PC-9 (cell line): Measurements from ENCODE around the gene PLS3. TPM values are rescaled to one million over a fixed set of nuclear protein-coding genes. Genes with fewer than 3 reads are reported as not detected.

Experiments used
- BruUV-seq: library from RNA; stranded (reverse); fragments of 400-500 nt; replicated peaks from 2 replicates; lab custom pipeline; 2021; lab: Mats Ljungman, UMichigan
- CTCF ChIA-PET: fragments of 300-600 bp; sonication (Branson Sonifier 250); formaldehyde crosslinking; loops from one replicate; lab custom pipeline; 2022; ENCODE audit warnings: antibody characterized with exemption; lab: Charles Lee
- POLR2A ChIA-PET: fragments of 300-600 bp; sonication (Branson Sonifier 250); formaldehyde crosslinking; loops from one replicate; lab custom pipeline; 2022; ENCODE audit warnings: antibody characterized with exemption; ENCODE audit not compliant: unreplicated experiment; lab: Charles Lee
- DNase-seq, 2 experiments: peaks; one replicate each; pipeline versions ENCODE4 v3.0.0 to v3.0.0-alpha.2; 2015 to 2022; ENCODE audit warnings: mixed read lengths in 1 of 2
- H2AFZ ChIP-seq: fragments of 200-600 bp; sonication (generic); 2 replicates; pipeline ENCODE4 v1.8.1; 2017; ENCODE audit warnings: antibody characterized with exemption
- H3F3A ChIP-seq: fragments of 200-600 bp; sonication (generic); 2 replicates; pipeline ENCODE4 v1.8.1; 2017; ENCODE audit warnings: antibody characterized with exemption, mild to moderate bottlenecking, low read depth; ENCODE audit not compliant: insufficient read depth
- H3K27ac ChIP-seq: fragments of 200-600 bp; sonication (generic); 2 replicates; pipeline ENCODE4 v1.6.1; 2016; ENCODE audit warnings: mixed run types
- H3K27me3 ChIP-seq: fragments of 200-600 bp; sonication (generic); 2 replicates; pipeline ENCODE4 v1.6.1; 2016; ENCODE audit warnings: low read depth, mixed run types; ENCODE audit not compliant: insufficient read depth
- H3K36me3 ChIP-seq: fragments of 200-600 bp; sonication (generic); 2 replicates; pipeline ENCODE4 v1.6.1; 2016; ENCODE audit warnings: low read depth, mixed run types
- H3K4me1 ChIP-seq: fragments of 200-600 bp; sonication (generic); replicated peaks from 2 replicates; pipeline ENCODE4 v1.6.1; 2016; ENCODE audit warnings: mixed run types; ENCODE audit not compliant: insufficient read depth
- H3K4me2 ChIP-seq: fragments of 200-600 bp; sonication (generic); 2 replicates; pipeline ENCODE4 v1.6.1; 2017; ENCODE audit warnings: mixed run types
- H3K4me3 ChIP-seq: fragments of 200-600 bp; sonication (generic); 2 replicates; pipeline ENCODE4 v1.6.1; 2016; ENCODE audit warnings: mixed run types
- H3K79me2 ChIP-seq: fragments of 200-600 bp; sonication (generic); 2 replicates; pipeline ENCODE4 v1.6.1; 2017; ENCODE audit warnings: low read depth, mixed run types
- H3K9me2 ChIP-seq: fragments of 200-600 bp; sonication (generic); 2 replicates; pipeline ENCODE4 v1.8.1; 2017; ENCODE audit warnings: mild to moderate bottlenecking; ENCODE audit not compliant: insufficient read depth
- H3K9me3 ChIP-seq: fragments of 200-600 bp; sonication (generic); 2 replicates; pipeline ENCODE4 v1.8.1; 2016; ENCODE audit warnings: low read depth; ENCODE audit not compliant: insufficient read depth
- H4K20me1 ChIP-seq: fragments of 200-600 bp; sonication (generic); 2 replicates; pipeline ENCODE4 v1.8.1; 2017; ENCODE audit not compliant: insufficient read depth
- CTCF ChIP-seq: fragments of 200-600 bp; sonication (generic); conservative IDR thresholded peaks from 2 replicates; pipeline ENCODE4 v1.6.1; 2017; ENCODE audit warnings: mixed run types, antibody characterized with exemption, mild to moderate bottlenecking, moderate library complexity
- EZH2 ChIP-seq: fragments of 200-600 bp; sonication (generic); IDR thresholded peaks from 2 replicates; pipeline ENCODE4 v1.8.0; 2017; ENCODE audit warnings: antibody characterized with exemption, low read depth
- intact Hi-C: fragments of 100-400 bp; cut with micrococcal nuclease; formaldehyde crosslinking; loops from one replicate; pipeline ENCODE4 v1.10.0; 2022; ENCODE audit not compliant: unreplicated experiment
- total RNA-seq: library from RNA; stranded (reverse); gene quantifications from 2 replicates; pipeline ENCODE4 v1.2.3, GENCODE V29; 2021

Gene PLS3
- total RNA-seq, 1 experiment from 2014 or later = 257 TPM

DNA sequence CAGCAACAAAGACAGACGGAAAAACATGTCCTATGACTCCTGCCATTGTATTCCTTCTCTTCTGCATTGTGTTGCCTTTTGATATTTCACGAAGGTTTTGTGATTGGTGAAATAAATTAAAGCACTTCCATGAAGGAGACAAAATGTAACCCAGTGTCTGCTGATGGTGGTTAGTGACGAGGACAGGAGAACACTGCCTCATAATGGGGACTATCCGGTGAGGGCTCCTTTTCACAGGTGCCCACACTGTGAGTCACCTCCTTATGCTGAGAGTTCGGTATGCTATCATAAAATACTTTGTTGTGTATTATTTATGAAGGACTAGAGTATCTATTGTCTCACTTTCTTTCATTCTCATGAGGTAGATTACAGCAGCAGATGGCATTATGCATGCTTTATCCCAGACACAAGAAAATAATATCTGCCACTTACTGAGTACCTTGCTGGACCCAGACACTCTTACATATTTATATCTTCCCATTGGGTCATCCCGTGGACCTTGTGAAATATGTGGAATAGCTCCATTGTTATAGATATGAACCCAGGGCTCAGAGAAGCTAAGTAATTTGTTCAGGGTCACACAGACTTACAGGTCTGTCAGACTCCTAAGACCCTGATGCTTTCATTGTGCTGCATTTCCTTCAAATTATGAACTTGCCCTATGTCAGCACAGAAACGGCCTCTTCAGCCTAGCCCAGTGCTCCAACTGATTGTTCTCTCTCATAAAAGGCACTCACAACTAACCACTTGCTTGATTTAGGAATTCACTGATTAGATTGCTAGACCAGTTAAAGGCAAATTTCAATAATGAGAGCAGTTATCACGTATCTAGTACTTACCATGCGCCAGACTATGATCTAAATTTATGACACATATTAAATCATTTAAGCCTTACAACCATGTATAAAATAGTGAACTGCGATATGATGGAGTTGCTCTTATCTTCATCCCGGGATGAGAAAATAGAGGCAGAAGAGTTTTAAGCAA, 31.2 kb downstream of the PLS3 start:
- BruUV-seq = no TSS peak
- Histone ChIP-seq H2AFZ (no peak overlapping the region), H3K4me1 (peaks cover 43% of the 10 kb centered on the region), H3K79me2 (peaks cover 54% of the 10 kb centered on the region), H3K4me3 (no peak overlapping the region), H3K9me2 (no peaks in the 10 kb centered on the region), H3K9me3 (no peaks in the 10 kb centered on the region), H3K36me3 (no peaks in the 10 kb centered on the region), H3K27ac (peak overlapping the region; percentile 84), H3K27me3 (no peaks in the 10 kb centered on the region), H3K4me2 (peak overlapping the region; percentile 70), H4K20me1 (no peaks in the 10 kb centered on the region), H3F3A (peaks cover 22% of the 10 kb centered on the region)
- TF ChIP-seq CTCF (no peak), EZH2 (no peak)
- CTCF ChIA-PET = interaction anchor here (1.3 kb wide), 1 partner anchor 23 kb away, joined by 5 read pairs; no protein-coding TSS in a partner anchor
- POLR2A ChIA-PET = interaction anchor here (0.6 kb wide), 2 partner anchors 8 to 648 kb away, joined by 3 to 10 read pairs; no protein-coding TSS in a partner anchor
- intact Hi-C loops = loop anchor here (1.0 kb wide), 1 partner anchor 30 kb away; no protein-coding TSS in a partner anchor
- DNase-seq = peak in 1 of 2 experiments; percentile 65

- POLR2A ChIA-PET = no interaction called here
- H3F3A ChIP-seq = peaks cover 22% of the 10 kb centered on the region
- no peaks in the 10 kb centered on the region for H3K36me3 ChIP-seq
- H3K9me2 ChIP-seq = no peaks in the 10 kb centered on the region
- CTCF ChIA-PET = interaction anchor here (1.3 kb wide), 1 partner anchor 22 kb away, joined by 5 read pairs; no protein-coding TSS in a partner anchor
- DNase-seq = peak in 1 of 2 experiments; percentile 92
- no peaks in the 10 kb centered on the region for H3K9me3 ChIP-seq
- H3K79me2 ChIP-seq = peaks cover 53% of the 10 kb centered on the region
- peak overlapping the region; percentile 37; the same call in 1 of the 2 replicates for H3K4me3 ChIP-seq
- H3K27me3 ChIP-seq = no peaks in the 10 kb centered on the region
- H3K4me1 ChIP-seq = peaks cover 43% of the 10 kb centered on the region
- TF ChIP-seq EZH2 = no peak
- TF ChIP-seq CTCF = no peak
- intact Hi-C loops = loop anchor here (1.0 kb wide), 3 partner anchors 13 to 31 kb away; no protein-coding TSS in a partner anchor
- H2AFZ ChIP-seq = no peak overlapping the region
- peak overlapping the region; percentile 70 for H3K4me2 ChIP-seq
- BruUV-seq = no TSS peak
- no peaks in the 10 kb centered on the region for H4K20me1 ChIP-seq
- peak overlapping the region; percentile 84 for H3K27ac ChIP-seq
Observed at GRCh38 chrX:115592997-115593734, 32.2 kb downstream of the PLS3 start.

GRCh38 chrX:115595049-115595448, 34.1 kb downstream of the PLS3 start:
- DNase-seq = no peak
- Histone ChIP-seq H3K36me3 (no peaks in the 10 kb centered on the region), H3K4me2 (peak overlapping the region; percentile 70; the same call in 1 of the 2 replicates), H3K9me2 (no peaks in the 10 kb centered on the region), H3K4me1 (peaks cover 43% of the 10 kb centered on the region), H4K20me1 (no peaks in the 10 kb centered on the region), H3K9me3 (no peaks in the 10 kb centered on the region), H3K79me2 (peaks cover 59% of the 10 kb centered on the region), H2AFZ (no peak overlapping the region), H3K4me3 (no peak overlapping the region), H3K27ac (peak overlapping the region; percentile 84; the same call in 1 of the 2 replicates), H3K27me3 (no peaks in the 10 kb centered on the region), H3F3A (peaks cover 22% of the 10 kb centered on the region)
- BruUV-seq = no TSS peak
- TF ChIP-seq EZH2 (no peak), CTCF (no peak)
- intact Hi-C loops = no loop called here
- POLR2A ChIA-PET = interaction anchor here (0.7 kb wide), 1 partner anchor 131 kb away, joined by 7 read pairs; no protein-coding TSS in a partner anchor
- CTCF ChIA-PET = interaction anchor here (0.6 kb wide), 1 partner anchor 21 kb away, joined by 4 read pairs; no protein-coding TSS in a partner anchor
